GM10266 (cell line): Measurements from ENCODE around the gene SLIT1.

Source experiments
- DNase-seq: peaks from one replicate; pipeline ENCODE4 v3.0.0; 2012; ENCODE audit errors: extremely low spot score
- TF ChIP-seq, protein P1 (sequence below): IDR thresholded peaks from 2 replicates; pipeline ENCODE4 v1.5.1; 2012; ENCODE audit warnings: mild to moderate bottlenecking, low read depth; ENCODE audit not compliant: control insufficient read depth, insufficient read depth; ENCODE audit errors: missing control alignments

Gene SLIT1

GRCh38 chr10:97047083-97047736 is 138.5 kb downstream of the SLIT1 start:
- DNase-seq, result no peak
- TF ChIP-seq, protein P1, sequence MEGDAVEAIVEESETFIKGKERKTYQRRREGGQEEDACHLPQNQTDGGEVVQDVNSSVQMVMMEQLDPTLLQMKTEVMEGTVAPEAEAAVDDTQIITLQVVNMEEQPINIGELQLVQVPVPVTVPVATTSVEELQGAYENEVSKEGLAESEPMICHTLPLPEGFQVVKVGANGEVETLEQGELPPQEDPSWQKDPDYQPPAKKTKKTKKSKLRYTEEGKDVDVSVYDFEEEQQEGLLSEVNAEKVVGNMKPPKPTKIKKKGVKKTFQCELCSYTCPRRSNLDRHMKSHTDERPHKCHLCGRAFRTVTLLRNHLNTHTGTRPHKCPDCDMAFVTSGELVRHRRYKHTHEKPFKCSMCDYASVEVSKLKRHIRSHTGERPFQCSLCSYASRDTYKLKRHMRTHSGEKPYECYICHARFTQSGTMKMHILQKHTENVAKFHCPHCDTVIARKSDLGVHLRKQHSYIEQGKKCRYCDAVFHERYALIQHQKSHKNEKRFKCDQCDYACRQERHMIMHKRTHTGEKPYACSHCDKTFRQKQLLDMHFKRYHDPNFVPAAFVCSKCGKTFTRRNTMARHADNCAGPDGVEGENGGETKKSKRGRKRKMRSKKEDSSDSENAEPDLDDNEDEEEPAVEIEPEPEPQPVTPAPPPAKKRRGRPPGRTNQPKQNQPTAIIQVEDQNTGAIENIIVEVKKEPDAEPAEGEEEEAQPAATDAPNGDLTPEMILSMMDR, result no peak

DNA sequence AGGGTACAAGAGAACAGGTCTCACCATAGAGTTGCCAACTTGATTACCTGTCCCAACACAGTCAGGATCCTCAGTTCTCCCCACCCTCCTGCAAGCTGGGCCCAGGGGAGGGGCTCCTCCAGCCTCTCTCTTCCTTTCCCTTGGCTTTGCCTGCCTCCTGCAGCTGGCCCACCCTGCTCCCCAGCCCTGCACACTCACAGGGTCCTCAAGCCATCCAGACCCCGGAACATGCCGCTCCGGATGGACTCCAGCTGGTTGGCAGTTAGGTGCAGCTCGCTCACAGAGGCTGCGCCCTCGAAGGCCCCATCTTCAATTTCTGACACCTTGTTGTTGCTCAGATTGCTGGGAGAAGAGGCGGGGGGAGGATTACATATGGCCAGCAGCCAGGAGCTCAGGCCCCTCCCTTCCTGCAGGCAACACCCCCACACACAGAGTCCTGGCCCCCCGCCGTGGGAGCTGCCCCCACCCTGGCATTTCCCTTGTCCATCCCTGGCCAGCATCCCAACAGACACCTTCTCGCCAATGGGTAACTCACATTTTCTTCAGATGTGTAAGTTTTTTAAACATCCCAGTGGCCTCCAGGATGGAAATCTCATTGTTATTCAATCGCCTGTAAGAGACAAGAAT is 139.2 kb downstream of the SLIT1 start:
- DNase-seq, result no peak
- TF ChIP-seq, protein P1, result no peak

DNA sequence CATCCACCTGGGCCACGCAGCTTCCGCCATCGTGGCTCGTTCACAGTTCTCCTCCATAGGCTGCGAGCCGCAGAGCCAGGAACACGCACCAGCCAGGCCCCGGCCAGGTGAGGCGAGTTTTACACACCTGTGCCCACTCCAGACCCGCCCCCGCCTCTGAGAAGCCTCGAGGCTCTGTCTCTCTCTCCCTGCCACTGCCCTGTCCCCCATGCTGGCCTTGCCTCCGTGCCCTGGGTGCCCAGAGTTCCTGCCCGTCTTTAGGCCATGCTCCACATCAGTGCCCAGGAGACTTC is 142.2 kb downstream of the SLIT1 start:
- DNase-seq, result no peak
- TF ChIP-seq, protein P1, result no peak

DNA sequence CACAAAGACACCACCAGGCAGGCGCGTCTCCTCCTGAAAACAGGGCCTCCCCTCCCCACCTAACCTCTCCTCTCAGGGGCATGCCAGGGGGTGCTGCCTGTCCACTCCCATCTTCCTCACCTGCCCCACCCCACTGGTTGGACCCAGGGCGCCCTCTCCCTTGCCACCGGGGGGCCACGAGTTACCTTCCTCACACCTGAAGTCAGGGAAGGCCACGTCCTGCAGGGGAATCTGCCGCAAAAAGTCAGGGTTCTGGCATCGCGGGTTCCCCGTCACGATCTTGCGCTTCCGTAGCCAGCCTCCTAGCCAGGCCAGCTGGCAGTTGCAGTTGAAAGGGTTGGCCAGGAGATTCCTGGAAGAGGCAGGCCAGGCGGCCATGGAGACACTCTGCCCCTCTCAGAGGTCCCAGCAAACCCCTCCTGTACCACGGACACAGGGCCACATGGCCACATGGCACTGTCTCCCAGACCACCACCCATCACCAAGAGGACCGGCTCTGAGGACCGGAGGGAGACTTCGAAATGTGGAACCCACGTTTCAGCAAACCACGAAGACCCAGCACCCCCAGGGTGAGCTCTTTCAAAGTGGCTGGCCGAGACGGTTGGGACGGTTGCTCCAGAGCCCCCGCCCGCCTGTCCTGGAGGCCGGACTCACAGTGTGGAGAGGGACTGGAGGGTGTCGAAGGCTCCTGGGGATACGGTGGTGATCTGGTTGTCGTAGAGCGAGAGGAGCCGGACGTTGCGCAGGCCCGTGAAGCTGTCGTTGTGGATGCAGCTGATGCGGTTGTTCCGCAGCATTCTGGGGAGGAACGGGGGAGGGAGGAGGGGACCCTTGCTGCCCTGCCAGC is 142.8 kb downstream of the SLIT1 start:
- TF ChIP-seq, protein P1, result no peak
- DNase-seq, result no peak

- TF ChIP-seq, protein P1, result no peak
- DNase-seq, result no peak
Observed at GRCh38 chr10:97042081-97042480, 143.7 kb downstream of the SLIT1 start.

- TF ChIP-seq, protein P1, result no peak
- DNase-seq, result no peak
Observed at GRCh38 chr10:97040706-97041105, 145.1 kb downstream of the SLIT1 start.

DNA sequence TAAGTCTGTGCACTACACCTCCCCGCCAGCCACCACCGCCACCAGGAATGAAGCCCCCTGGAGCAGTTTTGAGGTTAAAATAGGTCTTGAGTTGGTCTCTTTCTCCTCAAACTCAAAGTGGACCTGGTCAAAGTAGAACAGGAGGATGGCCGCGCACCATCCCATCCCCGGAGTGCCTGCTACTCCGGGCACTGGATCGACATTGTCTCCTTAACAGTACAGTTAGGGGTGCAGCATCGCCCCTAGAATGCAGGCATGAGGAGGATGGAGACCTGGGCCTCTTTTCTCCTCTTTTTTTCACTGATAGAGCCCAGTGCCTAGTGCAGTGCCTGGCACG is 145.5 kb downstream of the SLIT1 start:
- TF ChIP-seq, protein P1, result no peak
- no peak for DNase-seq
